Heart right ventricle (tissue), 16 donors: Measurements from ENCODE around the gene IL20RA. TPM values are rescaled to one million over a fixed set of nuclear protein-coding genes. Genes with fewer than 3 reads are reported as not detected.

Experiments
- ATAC-seq, 8 donors: fragments of 200-7000 bp; cut with Tn5 transposase; one replicate each; pipeline ENCODE4 v1.9.1; 2020; ENCODE audit warnings: mild to moderate bottlenecking in 8 of 8, moderate library complexity in 8 of 8, moderate number of reproducible peaks in 1 of 8
- DNase-seq, 2 donors: peaks; one replicate each; pipeline ENCODE4 v3.0.0-alpha.2; 2020
- H3K27ac ChIP-seq, 10 donors: fragments of 200-600 bp; sonication (generic) in 2 of 10; one replicate each; pipeline versions ENCODE4 v1.5.0 to v1.8.0; 2020 to 2022; ENCODE audit warnings: mild to moderate bottlenecking in 3 of 10
- H3K27me3 ChIP-seq, 7 donors: fragments of 200-600 bp; one replicate each; pipeline ENCODE4 v1.8.0; 2021 to 2022; ENCODE audit warnings: mild to moderate bottlenecking in 2 of 7
- H3K36me3 ChIP-seq, 9 donors: fragments of 200-600 bp; sonication (generic) in 1 of 9; one replicate each; pipeline versions ENCODE4 v1.5.0 to v1.8.0; 2020 to 2022; ENCODE audit warnings: mild to moderate bottlenecking in 2 of 9
- H3K4me1 ChIP-seq, 9 donors: fragments of 200-600 bp; sonication (generic) in 1 of 9; one replicate each; pipeline versions ENCODE4 v1.5.0 to v1.8.0; 2020 to 2022; ENCODE audit warnings: mild to moderate bottlenecking in 4 of 9
- H3K4me3 ChIP-seq, 10 donors: fragments of 200-600 bp; sonication (generic) in 2 of 10; one replicate each; pipeline versions ENCODE4 v1.5.0 to v1.8.0; 2020 to 2022; ENCODE audit warnings: mild to moderate bottlenecking in 7 of 10, moderate library complexity in 2 of 10
- H3K9me3 ChIP-seq, 11 donors: fragments of 200-600 bp in 10 of 11; sonication (generic) in 2 of 11; one replicate each; pipeline versions ENCODE4 v1.5.0 to v1.8.0; 2013 to 2022; ENCODE audit warnings: mild to moderate bottlenecking in 2 of 11, control low read depth in 1 of 11, moderate library complexity in 1 of 11
- WGBS, 2 donors: extraction: QIAGEN DNeasy Blood & Tissue Kit; methylation state at CpG; one replicate each; pipeline ENCODE4 v1.1.7; 2013; ENCODE audit warnings: inconsistent platforms in 1 of 2; 5-methylcytosine and 5-hydroxymethylcytosine counted together
- intact Hi-C, 10 donors: fragments of 100-400 bp; cut with DNase I; formaldehyde crosslinking; loops; one replicate each; pipeline versions ENCODE4 v1.11.1 to v1.14.2; 2022
- polyA plus RNA-seq, 2 donors: library from polyadenylated mRNA; stranded (reverse); fragments of 200-250 nt; gene quantifications; one replicate each; pipeline ENCODE4 v1.2.3, GENCODE V29; 2013
- total RNA-seq, 10 donors: library from RNA; stranded (reverse); fragmentation: NEBNext Ultra II Directional in 3 of 10; extraction: Animal tissue kit (Norgen Biotek cat#: 25700) in 3 of 10; gene quantifications; one replicate each; pipeline versions ENCODE4 v1.2.1 to v1.2.4, GENCODE V29; 2021 to 2023
- TF ChIP-seq, protein P1 (sequence below), 9 donors: fragments of 200-600 bp; sonication (generic) in 2 of 9; IDR thresholded peaks; one replicate each; pipeline versions ENCODE4 v1.5.0 to v1.8.0; 2021 to 2022; ENCODE audit warnings: antibody characterized with exemption in 9 of 9, mild to moderate bottlenecking in 5 of 9, moderate library complexity in 1 of 9
- donor health status: Arrhythmogenic right ventricular cardiomyopathy.
- donor health status: ischemic (EF 13 %, LVEDD 7.1; RV severe dilation, severe dysfunction).
- donor health status: healthy with polysubstance abuse.
- donor health status: DM: no; HTN: yes; CAD: no.
- donor health status: DM: no; HTN: no; CAD: no.
- donor health status: ischemic (EF 25% LVEDD 6.9; RV normal size, moderate dysfunction).
- donor health status: ischemic (EF 25% LVEDD 5.7; RV mildly dilated, moderate dysfunction).
- donor health status: healthy.
- donor health status: DM: yes; HTN: yes; CAD: no.
- donor health status: Ischemic cardiomyopathy.
- donor health status: ischemic (EF 35%, LVEDD 5.7; RV mildly dilated, moderate dysfunction).
- donor health status: nonischemic (EF 11% LVEDD 7.7; RV severe dilation, severe dysfunction).
- donor health status: DM: yes; HTN: yes; CAD: no.
- donor health status: PGD.
- donor health status: ischemic (EF 29% LVEDD 5.4; RV normal size, mild dysfunction).
- donor health status: nonischemic (EF 23%, LVEDD 6.1; RV moderate dilation, normal function).

Gene IL20RA
- total and polyA plus RNA-seq, 12 donors: 0.28 to 15.4 (median 2.1) TPM

GRCh38 chr6:137089305-137089704, 44.5 kb upstream of the IL20RA start:
- Histone ChIP-seq H3K36me3 (no peaks in the 10 kb centered on the region), H3K27ac (no peak overlapping the region), H3K4me3 (no peak overlapping the region), H3K4me1 (peaks cover 0 to 3% (median 0%) of the 10 kb centered on the region in 9 donors), H3K27me3 (no peaks in the 10 kb centered on the region), H3K9me3 (no peaks in the 10 kb centered on the region)
- intact Hi-C loops: loop anchor here in 1 of 10 donors (10.0 kb wide), 1 partner anchor 325 kb away; no protein-coding TSS in a partner anchor
- TF ChIP-seq, protein P1, sequence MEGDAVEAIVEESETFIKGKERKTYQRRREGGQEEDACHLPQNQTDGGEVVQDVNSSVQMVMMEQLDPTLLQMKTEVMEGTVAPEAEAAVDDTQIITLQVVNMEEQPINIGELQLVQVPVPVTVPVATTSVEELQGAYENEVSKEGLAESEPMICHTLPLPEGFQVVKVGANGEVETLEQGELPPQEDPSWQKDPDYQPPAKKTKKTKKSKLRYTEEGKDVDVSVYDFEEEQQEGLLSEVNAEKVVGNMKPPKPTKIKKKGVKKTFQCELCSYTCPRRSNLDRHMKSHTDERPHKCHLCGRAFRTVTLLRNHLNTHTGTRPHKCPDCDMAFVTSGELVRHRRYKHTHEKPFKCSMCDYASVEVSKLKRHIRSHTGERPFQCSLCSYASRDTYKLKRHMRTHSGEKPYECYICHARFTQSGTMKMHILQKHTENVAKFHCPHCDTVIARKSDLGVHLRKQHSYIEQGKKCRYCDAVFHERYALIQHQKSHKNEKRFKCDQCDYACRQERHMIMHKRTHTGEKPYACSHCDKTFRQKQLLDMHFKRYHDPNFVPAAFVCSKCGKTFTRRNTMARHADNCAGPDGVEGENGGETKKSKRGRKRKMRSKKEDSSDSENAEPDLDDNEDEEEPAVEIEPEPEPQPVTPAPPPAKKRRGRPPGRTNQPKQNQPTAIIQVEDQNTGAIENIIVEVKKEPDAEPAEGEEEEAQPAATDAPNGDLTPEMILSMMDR (IDR thresholded peaks at IDR 0.05): no peak
- WGBS, 2 donors: 45 to 52% methylated on average over 5 of the region's 5 CpGs
- DNase-seq (no peak), ATAC-seq (no peak)

- DNase-seq (no peak), ATAC-seq (no peak)
- WGBS, 2 donors: 88 to 93% methylated on average over 3 of the region's 3 CpGs
- no peaks in the 10 kb centered on the region for H3K27me3 ChIP-seq
- H3K27ac ChIP-seq: no peak overlapping the region
- no peaks in the 10 kb centered on the region for H3K9me3 ChIP-seq
- no peak overlapping the region for H3K4me3 ChIP-seq
- intact Hi-C loops: loop anchor here in 1 of 10 donors (10.0 kb wide), 1 partner anchor 327 kb away; no protein-coding TSS in a partner anchor
- H3K4me1 ChIP-seq: no peaks in the 10 kb centered on the region
- no peaks in the 10 kb centered on the region for H3K36me3 ChIP-seq
- TF ChIP-seq, protein P1 (IDR thresholded peaks at IDR 0.05): no peak
These were observed 43.1 kb upstream of the IL20RA start for GRCh38 chr6:137087902-137088301.

DNA sequence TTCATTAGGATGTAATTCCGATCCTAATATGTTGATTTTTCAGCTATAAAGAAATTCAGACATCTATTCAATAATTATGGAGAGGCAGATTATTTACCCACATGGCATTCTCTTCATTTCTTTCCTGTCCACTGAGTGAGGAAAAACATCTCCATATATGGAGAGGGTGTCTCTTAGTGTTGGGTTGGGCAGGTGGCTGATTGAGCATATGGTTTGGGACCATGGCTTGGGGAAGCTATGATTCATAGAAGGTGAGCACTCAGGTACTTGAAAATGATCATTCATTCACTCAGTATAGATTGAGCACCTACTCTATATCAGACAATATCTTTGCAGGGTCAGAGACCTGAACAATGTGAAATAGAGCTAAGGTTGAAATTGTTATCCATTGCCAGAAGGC, 41.3 kb upstream of the IL20RA start:
- Histone ChIP-seq H3K36me3 (no peaks in the 10 kb centered on the region), H3K4me1 (no peaks in the 10 kb centered on the region), H3K4me3 (no peak overlapping the region), H3K9me3 (no peaks in the 10 kb centered on the region), H3K27me3 (no peaks in the 10 kb centered on the region), H3K27ac (no peak overlapping the region)
- no peak for ATAC-seq
- TF ChIP-seq, protein P1 (IDR thresholded peaks at IDR 0.05): no peak
- no peak for DNase-seq
- intact Hi-C loops: loop anchor here in 1 of 10 donors (10.0 kb wide), 1 partner anchor 329 kb away; no protein-coding TSS in a partner anchor
- 94 to 97% methylated on average over 1 of the region's 1 CpG for WGBS, 2 donors

- Histone ChIP-seq H3K4me3 (no peak overlapping the region), H3K9me3 (no peaks in the 10 kb centered on the region), H3K27ac (no peak overlapping the region), H3K36me3 (no peaks in the 10 kb centered on the region), H3K4me1 (no peaks in the 10 kb centered on the region), H3K27me3 (no peaks in the 10 kb centered on the region)
- intact Hi-C loops: loop anchor here in 1 of 10 donors (10.0 kb wide), 1 partner anchor 330 kb away; no protein-coding TSS in a partner anchor
- DNase-seq: no peak
- 64 to 72% methylated on average over 2 of the region's 2 CpGs for WGBS, 2 donors
- TF ChIP-seq, protein P1 (IDR thresholded peaks at IDR 0.05): no peak
- no peak for ATAC-seq
These were observed 40.3 kb upstream of the IL20RA start for GRCh38 chr6:137084865-137085617.
